Stimulated activated CD4-positive, alpha-beta T cell treated with anti-CD3 and anti-CD28 coated beads, Interleukin-15, amount 100 ng/mL, for 24 hours (primary cell): ENCODE data around the gene ZBTB20.
A peak's percentile ranks its signal among the peaks of the same experiment; 100 is the strongest.

ENCODE experiments used
- DNase-seq: peaks from one replicate; pipeline ENCODE4 v3.0.0-alpha.2; 2020

The ZBTB20 gene

GRCh38 chr3:115087512-115087911 lies 59.6 kb downstream of the ZBTB20 start:
- no peak for DNase-seq

- DNase-seq = no peak
Observed at GRCh38 chr3:115086344-115086743, 60.7 kb downstream of the ZBTB20 start.

- DNase-seq = no peak
Observed at GRCh38 chr3:115085197-115085865, 61.8 kb downstream of the ZBTB20 start.

- DNase-seq = no peak
Observed at GRCh38 chr3:115084686-115085085, 62.4 kb downstream of the ZBTB20 start.

- DNase-seq = no peak
Observed at GRCh38 chr3:115082260-115082659, 64.8 kb downstream of the ZBTB20 start.

- DNase-seq = no peak
Observed at GRCh38 chr3:115081444-115081843, 65.6 kb downstream of the ZBTB20 start.

- DNase-seq = no peak
Observed at GRCh38 chr3:115077501-115078250, 69.4 kb downstream of the ZBTB20 start.

GRCh38 chr3:115074502-115074901 lies 72.6 kb downstream of the ZBTB20 start:
- DNase-seq = no peak

- no peak for DNase-seq
Observed at GRCh38 chr3:115072265-115073021, 74.6 kb downstream of the ZBTB20 start.

- DNase-seq = no peak
Observed at GRCh38 chr3:115071601-115072000, 75.5 kb downstream of the ZBTB20 start.

GRCh38 chr3:115071166-115071565 lies 75.9 kb downstream of the ZBTB20 start:
- no peak for DNase-seq

- no peak for DNase-seq
Observed at GRCh38 chr3:115068799-115069198, 78.3 kb downstream of the ZBTB20 start.

GRCh38 chr3:115062412-115062956 lies 84.6 kb downstream of the ZBTB20 start:
- DNase-seq = no peak

- DNase-seq = no peak
Observed at GRCh38 chr3:115062009-115062408, 85.1 kb downstream of the ZBTB20 start.

- no peak for DNase-seq
Observed at GRCh38 chr3:115052906-115053305, 94.2 kb downstream of the ZBTB20 start.

- no peak for DNase-seq
Observed at GRCh38 chr3:115042351-115042750, 104.7 kb downstream of the ZBTB20 start.

- peak; percentile 51 for DNase-seq
Observed at GRCh38 chr3:115040673-115041286, 106.3 kb downstream of the ZBTB20 start.

GRCh38 chr3:115040246-115040645 lies 106.8 kb downstream of the ZBTB20 start:
- DNase-seq = no peak

GRCh38 chr3:115038817-115039216 lies 108.3 kb downstream of the ZBTB20 start:
- no peak for DNase-seq

GRCh38 chr3:115022835-115023398 lies 124.2 kb downstream of the ZBTB20 start:
- DNase-seq = no peak

- DNase-seq = no peak
Observed at GRCh38 chr3:115022199-115022598, 124.9 kb downstream of the ZBTB20 start.

- no peak for DNase-seq
Observed at GRCh38 chr3:115021061-115021460, 126.0 kb downstream of the ZBTB20 start.

GRCh38 chr3:115019900-115020299 lies 127.2 kb downstream of the ZBTB20 start:
- no peak for DNase-seq
